ENCODE measurements around the gene IGFBP5. TPM values are rescaled to one million over a fixed set of nuclear protein-coding genes. Genes with fewer than 3 reads are reported as not detected.
A peak's percentile ranks its signal among the peaks of the same experiment; 100 is the strongest.

Gene IGFBP5
- polyA plus RNA-seq, result 10 to 100 TPM; 29.4 to 46.5 TPM

GRCh38 chr2:216695401-216695821 is at the start of gene IGFBP5:
Gene IGFBP5 (minus strand): TSS chr2:216695549. CDS start chr2:216694775, 774 bp downstream.
- peak within 1 kb of the TSS; percentile 49 to 62 for H3K4me3 ChIP-seq (ENCODE audit: low read depth in 1 of 2, low read length in 2 of 2)
- WGBS, 2 donors, result 11 to 19% methylated on average over 14 to 15 of the region's 16 CpGs
- H3K4me1 ChIP-seq (ENCODE audit: control insufficient read depth in 2 of 2, insufficient read depth in 2 of 2, low read length in 1 of 2), result peaks cover 0 to 4% of the 10 kb centered on the region in 2 donors

GRCh38 chr2:216743781-216744180 is 48.4 kb upstream of the IGFBP5 start:
- Histone ChIP-seq H3K4me1 (ENCODE audit: control insufficient read depth in 2 of 2, insufficient read depth in 2 of 2, low read length in 1 of 2) (peaks cover 0 to 7% of the 10 kb centered on the region in 2 donors), H3K36me3 (ENCODE audit: control insufficient read depth in 2 of 2, insufficient read depth in 2 of 2, low read length in 1 of 2) (no peaks in the 10 kb centered on the region), H3K27me3 (ENCODE audit: control insufficient read depth in 1 of 2, insufficient read depth in 2 of 2, low read length in 2 of 2) (no peaks in the 10 kb centered on the region), H3K27ac (ENCODE audit: low read depth in 2 of 2, low read length in 1 of 2) (no peak overlapping the region), H3K4me3 (ENCODE audit: low read depth in 1 of 2, low read length in 2 of 2) (no peak overlapping the region), H3K9me3 (ENCODE audit: control insufficient read depth in 2 of 2, insufficient read depth in 1 of 2, low read depth in 1 of 2, low read length in 1 of 2) (no peaks in the 10 kb centered on the region)
- WGBS, 2 donors, result 60 to 67% methylated on average over 1 of the region's 1 CpG

More at GRCh38 chr2:216695401-216695821, at the start of gene IGFBP5:
- no peaks in the 10 kb centered on the region for H3K36me3 ChIP-seq (ENCODE audit: control insufficient read depth in 2 of 2, insufficient read depth in 2 of 2, low read length in 1 of 2)
- peak within 1 kb of the TSS; percentile 76 to 79 for H3K27ac ChIP-seq (ENCODE audit: low read depth in 2 of 2, low read length in 1 of 2)
- no peaks in the 10 kb centered on the region for H3K9me3 ChIP-seq (ENCODE audit: control insufficient read depth in 2 of 2, insufficient read depth in 1 of 2, low read depth in 1 of 2, low read length in 1 of 2)
- H3K27me3 ChIP-seq (ENCODE audit: control insufficient read depth in 1 of 2, insufficient read depth in 2 of 2, low read length in 2 of 2), result no peaks in the 10 kb centered on the region

- no peak overlapping the region for H3K4me3 ChIP-seq (ENCODE audit: low read depth in 1 of 2, low read length in 2 of 2)
- H3K36me3 ChIP-seq (ENCODE audit: control insufficient read depth in 2 of 2, insufficient read depth in 2 of 2, low read length in 1 of 2), result no peaks in the 10 kb centered on the region
- whole genome bisulfite sequencing, 2 donors, result 81 to 83% methylated on average over 3 of the region's 3 CpGs
- H3K27me3 ChIP-seq (ENCODE audit: control insufficient read depth in 1 of 2, insufficient read depth in 2 of 2, low read length in 2 of 2), result no peaks in the 10 kb centered on the region
- H3K9me3 ChIP-seq (ENCODE audit: control insufficient read depth in 2 of 2, insufficient read depth in 1 of 2, low read depth in 1 of 2, low read length in 1 of 2), result no peaks in the 10 kb centered on the region
- peaks cover 0 to 7% of the 10 kb centered on the region in 2 donors for H3K4me1 ChIP-seq (ENCODE audit: control insufficient read depth in 2 of 2, insufficient read depth in 2 of 2, low read length in 1 of 2)
- H3K27ac ChIP-seq (ENCODE audit: low read depth in 2 of 2, low read length in 1 of 2), result peak overlapping the region in 1 of 2 donors; percentile 6
Observed at GRCh38 chr2:216742411-216742810, 47.1 kb upstream of the IGFBP5 start.

- H3K36me3 ChIP-seq (ENCODE audit: control insufficient read depth in 2 of 2, insufficient read depth in 2 of 2, low read length in 1 of 2), result no peaks in the 10 kb centered on the region
- H3K27me3 ChIP-seq (ENCODE audit: control insufficient read depth in 1 of 2, insufficient read depth in 2 of 2, low read length in 2 of 2), result no peaks in the 10 kb centered on the region
- H3K4me3 ChIP-seq (ENCODE audit: low read depth in 1 of 2, low read length in 2 of 2), result no peak overlapping the region
- H3K9me3 ChIP-seq (ENCODE audit: control insufficient read depth in 2 of 2, insufficient read depth in 1 of 2, low read depth in 1 of 2, low read length in 1 of 2), result no peaks in the 10 kb centered on the region
- WGBS, 2 donors, result 67 to 77% methylated on average over 2 of the region's 2 CpGs
- peak overlapping the region in 1 of 2 donors; percentile 52 for H3K27ac ChIP-seq (ENCODE audit: low read depth in 2 of 2, low read length in 1 of 2)
- H3K4me1 ChIP-seq (ENCODE audit: control insufficient read depth in 2 of 2, insufficient read depth in 2 of 2, low read length in 1 of 2), result peaks cover 0 to 3% of the 10 kb centered on the region in 2 donors
Observed at GRCh38 chr2:216741223-216741593, 45.9 kb upstream of the IGFBP5 start.

GRCh38 chr2:216740557-216741222 is 45.3 kb upstream of the IGFBP5 start:
- WGBS, 2 donors, result 66% methylated on average over 6 of the region's 6 CpGs
- Histone ChIP-seq H3K4me3 (ENCODE audit: low read depth in 1 of 2, low read length in 2 of 2) (no peak overlapping the region), H3K9me3 (ENCODE audit: control insufficient read depth in 2 of 2, insufficient read depth in 1 of 2, low read depth in 1 of 2, low read length in 1 of 2) (no peaks in the 10 kb centered on the region), H3K36me3 (ENCODE audit: control insufficient read depth in 2 of 2, insufficient read depth in 2 of 2, low read length in 1 of 2) (no peaks in the 10 kb centered on the region), H3K27me3 (ENCODE audit: control insufficient read depth in 1 of 2, insufficient read depth in 2 of 2, low read length in 2 of 2) (no peaks in the 10 kb centered on the region), H3K4me1 (ENCODE audit: control insufficient read depth in 2 of 2, insufficient read depth in 2 of 2, low read length in 1 of 2) (no peaks in the 10 kb centered on the region), H3K27ac (ENCODE audit: low read depth in 2 of 2, low read length in 1 of 2) (peak overlapping the region; percentile 58 to 61)

GRCh38 chr2:216739035-216739434 is 43.7 kb upstream of the IGFBP5 start:
- H3K27me3 ChIP-seq (ENCODE audit: control insufficient read depth in 1 of 2, insufficient read depth in 2 of 2, low read length in 2 of 2), result no peaks in the 10 kb centered on the region
- H3K27ac ChIP-seq (ENCODE audit: low read depth in 2 of 2, low read length in 1 of 2), result peak overlapping the region in 1 of 2 donors; percentile 15
- no peaks in the 10 kb centered on the region for H3K9me3 ChIP-seq (ENCODE audit: control insufficient read depth in 2 of 2, insufficient read depth in 1 of 2, low read depth in 1 of 2, low read length in 1 of 2)
- H3K36me3 ChIP-seq (ENCODE audit: control insufficient read depth in 2 of 2, insufficient read depth in 2 of 2, low read length in 1 of 2), result no peaks in the 10 kb centered on the region
- WGBS, 2 donors, result 41 to 61% methylated on average over 3 of the region's 3 CpGs
- no peak overlapping the region for H3K4me3 ChIP-seq (ENCODE audit: low read depth in 1 of 2, low read length in 2 of 2)
- no peaks in the 10 kb centered on the region for H3K4me1 ChIP-seq (ENCODE audit: control insufficient read depth in 2 of 2, insufficient read depth in 2 of 2, low read length in 1 of 2)

- 79 to 88% methylated on average over 4 of the region's 4 CpGs for WGBS, 2 donors
Observed at GRCh38 chr2:216737676-216738075, 42.3 kb upstream of the IGFBP5 start.

GRCh38 chr2:216736326-216736725 is 41.0 kb upstream of the IGFBP5 start:
- Histone ChIP-seq H3K9me3 (ENCODE audit: control insufficient read depth in 2 of 2, insufficient read depth in 1 of 2, low read depth in 1 of 2, low read length in 1 of 2) (no peaks in the 10 kb centered on the region), H3K27ac (ENCODE audit: low read depth in 2 of 2, low read length in 1 of 2) (no peak overlapping the region), H3K4me1 (ENCODE audit: control insufficient read depth in 2 of 2, insufficient read depth in 2 of 2, low read length in 1 of 2) (peaks cover 0 to 4% of the 10 kb centered on the region in 2 donors), H3K36me3 (ENCODE audit: control insufficient read depth in 2 of 2, insufficient read depth in 2 of 2, low read length in 1 of 2) (no peaks in the 10 kb centered on the region), H3K4me3 (ENCODE audit: low read depth in 1 of 2, low read length in 2 of 2) (no peak overlapping the region), H3K27me3 (ENCODE audit: control insufficient read depth in 1 of 2, insufficient read depth in 2 of 2, low read length in 2 of 2) (no peaks in the 10 kb centered on the region)
- 0 to 41% methylated on average over 1 of the region's 1 CpG for WGBS, 2 donors

More at GRCh38 chr2:216737676-216738075, 42.3 kb upstream of the IGFBP5 start:
- Histone ChIP-seq H3K4me3 (ENCODE audit: low read depth in 1 of 2, low read length in 2 of 2) (no peak overlapping the region), H3K9me3 (ENCODE audit: control insufficient read depth in 2 of 2, insufficient read depth in 1 of 2, low read depth in 1 of 2, low read length in 1 of 2) (no peaks in the 10 kb centered on the region), H3K36me3 (ENCODE audit: control insufficient read depth in 2 of 2, insufficient read depth in 2 of 2, low read length in 1 of 2) (no peaks in the 10 kb centered on the region), H3K27ac (ENCODE audit: low read depth in 2 of 2, low read length in 1 of 2) (no peak overlapping the region), H3K27me3 (ENCODE audit: control insufficient read depth in 1 of 2, insufficient read depth in 2 of 2, low read length in 2 of 2) (no peaks in the 10 kb centered on the region), H3K4me1 (ENCODE audit: control insufficient read depth in 2 of 2, insufficient read depth in 2 of 2, low read length in 1 of 2) (no peaks in the 10 kb centered on the region)

GRCh38 chr2:216735668-216736067 is 40.3 kb upstream of the IGFBP5 start:
- Histone ChIP-seq H3K27ac (ENCODE audit: low read depth in 2 of 2, low read length in 1 of 2) (no peak overlapping the region), H3K4me1 (ENCODE audit: control insufficient read depth in 2 of 2, insufficient read depth in 2 of 2, low read length in 1 of 2) (peaks cover 0 to 4% of the 10 kb centered on the region in 2 donors), H3K27me3 (ENCODE audit: control insufficient read depth in 1 of 2, insufficient read depth in 2 of 2, low read length in 2 of 2) (no peaks in the 10 kb centered on the region), H3K9me3 (ENCODE audit: control insufficient read depth in 2 of 2, insufficient read depth in 1 of 2, low read depth in 1 of 2, low read length in 1 of 2) (no peaks in the 10 kb centered on the region), H3K4me3 (ENCODE audit: low read depth in 1 of 2, low read length in 2 of 2) (no peak overlapping the region), H3K36me3 (ENCODE audit: control insufficient read depth in 2 of 2, insufficient read depth in 2 of 2, low read length in 1 of 2) (no peaks in the 10 kb centered on the region)

- Histone ChIP-seq H3K36me3 (ENCODE audit: control insufficient read depth in 2 of 2, insufficient read depth in 2 of 2, low read length in 1 of 2) (no peaks in the 10 kb centered on the region), H3K4me3 (ENCODE audit: low read depth in 1 of 2, low read length in 2 of 2) (no peak overlapping the region)
- WGBS, 2 donors, result 73 to 74% methylated on average over 6 of the region's 6 CpGs
Observed at GRCh38 chr2:216735086-216735485, 39.7 kb upstream of the IGFBP5 start.

More at GRCh38 chr2:216735086-216735485, 39.7 kb upstream of the IGFBP5 start:
- Histone ChIP-seq H3K27me3 (ENCODE audit: control insufficient read depth in 1 of 2, insufficient read depth in 2 of 2, low read length in 2 of 2) (no peaks in the 10 kb centered on the region), H3K27ac (ENCODE audit: low read depth in 2 of 2, low read length in 1 of 2) (peak overlapping the region; percentile 17 to 26), H3K4me1 (ENCODE audit: control insufficient read depth in 2 of 2, insufficient read depth in 2 of 2, low read length in 1 of 2) (peaks cover 0 to 4% of the 10 kb centered on the region in 2 donors), H3K9me3 (ENCODE audit: control insufficient read depth in 2 of 2, insufficient read depth in 1 of 2, low read depth in 1 of 2, low read length in 1 of 2) (no peaks in the 10 kb centered on the region)

Measured in esophagus (tissue), 2 donors.